Stimulated activated CD4-positive, alpha-beta T cell treated with anti-CD3 and anti-CD28 coated beads, Interleukin-2, amount 100 ng/mL, for 24 hours (primary cell): ENCODE results near the gene AFF1.

Experiments used
- DNase-seq, 2 donors: peaks; one replicate each; pipeline ENCODE4 v3.0.0-alpha.2; 2020

AFF1 gene, protein sequence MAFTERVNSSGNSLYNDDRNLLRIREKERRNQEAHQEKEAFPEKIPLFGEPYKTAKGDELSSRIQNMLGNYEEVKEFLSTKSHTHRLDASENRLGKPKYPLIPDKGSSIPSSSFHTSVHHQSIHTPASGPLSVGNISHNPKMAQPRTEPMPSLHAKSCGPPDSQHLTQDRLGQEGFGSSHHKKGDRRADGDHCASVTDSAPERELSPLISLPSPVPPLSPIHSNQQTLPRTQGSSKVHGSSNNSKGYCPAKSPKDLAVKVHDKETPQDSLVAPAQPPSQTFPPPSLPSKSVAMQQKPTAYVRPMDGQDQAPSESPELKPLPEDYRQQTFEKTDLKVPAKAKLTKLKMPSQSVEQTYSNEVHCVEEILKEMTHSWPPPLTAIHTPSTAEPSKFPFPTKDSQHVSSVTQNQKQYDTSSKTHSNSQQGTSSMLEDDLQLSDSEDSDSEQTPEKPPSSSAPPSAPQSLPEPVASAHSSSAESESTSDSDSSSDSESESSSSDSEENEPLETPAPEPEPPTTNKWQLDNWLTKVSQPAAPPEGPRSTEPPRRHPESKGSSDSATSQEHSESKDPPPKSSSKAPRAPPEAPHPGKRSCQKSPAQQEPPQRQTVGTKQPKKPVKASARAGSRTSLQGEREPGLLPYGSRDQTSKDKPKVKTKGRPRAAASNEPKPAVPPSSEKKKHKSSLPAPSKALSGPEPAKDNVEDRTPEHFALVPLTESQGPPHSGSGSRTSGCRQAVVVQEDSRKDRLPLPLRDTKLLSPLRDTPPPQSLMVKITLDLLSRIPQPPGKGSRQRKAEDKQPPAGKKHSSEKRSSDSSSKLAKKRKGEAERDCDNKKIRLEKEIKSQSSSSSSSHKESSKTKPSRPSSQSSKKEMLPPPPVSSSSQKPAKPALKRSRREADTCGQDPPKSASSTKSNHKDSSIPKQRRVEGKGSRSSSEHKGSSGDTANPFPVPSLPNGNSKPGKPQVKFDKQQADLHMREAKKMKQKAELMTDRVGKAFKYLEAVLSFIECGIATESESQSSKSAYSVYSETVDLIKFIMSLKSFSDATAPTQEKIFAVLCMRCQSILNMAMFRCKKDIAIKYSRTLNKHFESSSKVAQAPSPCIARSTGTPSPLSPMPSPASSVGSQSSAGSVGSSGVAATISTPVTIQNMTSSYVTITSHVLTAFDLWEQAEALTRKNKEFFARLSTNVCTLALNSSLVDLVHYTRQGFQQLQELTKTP

DNA sequence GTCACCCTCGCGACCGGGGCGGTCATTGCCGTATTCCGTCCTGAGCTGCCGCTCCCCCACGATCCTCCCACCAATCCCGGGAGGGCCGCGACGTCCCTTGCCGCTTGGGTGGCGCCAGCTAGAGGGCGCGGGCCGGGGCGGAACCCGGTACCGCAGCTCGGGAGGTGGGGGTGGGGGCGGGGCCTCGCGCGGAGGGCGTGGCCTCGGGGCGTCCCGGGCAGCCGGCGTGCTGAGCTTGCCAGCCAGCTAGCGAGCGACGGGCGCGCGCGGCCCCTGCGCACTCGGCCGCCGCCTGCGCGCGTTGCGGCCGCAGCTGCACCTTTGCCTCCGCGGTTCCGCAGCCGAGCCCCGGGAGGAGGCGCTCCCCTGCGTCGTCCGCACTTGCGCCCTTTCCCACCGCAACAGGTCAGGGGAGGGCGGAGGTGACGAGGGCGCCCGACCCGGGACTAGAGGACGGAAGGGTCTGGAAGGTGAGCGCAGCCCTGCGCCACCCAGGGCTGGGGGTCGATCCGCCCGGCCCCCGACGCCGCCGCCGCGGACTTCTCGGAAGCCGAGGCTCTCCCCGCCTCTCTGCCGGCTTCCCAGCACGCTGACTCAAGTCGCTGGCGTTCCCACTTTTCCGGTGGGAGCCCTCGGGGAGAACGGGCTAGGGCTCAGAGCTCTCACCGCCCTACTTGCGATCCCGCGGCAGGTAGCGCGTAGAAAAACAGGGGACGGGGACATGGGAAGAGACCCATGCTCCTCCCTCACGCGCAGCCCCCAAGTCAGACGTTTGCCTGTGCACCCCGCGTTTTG is at the start of gene AFF1:
AFF1 (plus strand) TSS at position 241 of the 795 bp plus-strand sequence. CDS start 13,523 bp downstream, outside the sequence.
- DNase-seq: peak; percentile 86 to 88

DNA sequence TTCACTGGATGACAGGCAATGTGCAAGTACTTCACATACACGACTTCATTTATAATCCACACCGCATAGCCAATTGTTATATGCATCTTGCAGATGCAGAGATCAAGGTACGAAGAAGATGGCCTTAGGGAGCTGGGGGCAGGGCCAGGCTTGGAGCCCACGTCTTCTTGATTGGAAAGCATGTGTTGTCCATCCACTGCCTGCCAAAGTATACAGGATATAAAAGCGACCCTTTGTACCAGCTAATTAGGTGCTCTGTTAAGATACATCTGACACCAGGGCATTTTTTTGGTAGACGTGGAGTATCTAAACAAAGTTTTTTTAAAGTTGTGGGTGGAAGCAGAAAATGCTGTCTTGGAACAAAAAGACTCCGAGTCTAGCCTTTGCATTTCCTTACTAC is 44.0 kb upstream of the AFF1 start:
- no peak for DNase-seq

DNA sequence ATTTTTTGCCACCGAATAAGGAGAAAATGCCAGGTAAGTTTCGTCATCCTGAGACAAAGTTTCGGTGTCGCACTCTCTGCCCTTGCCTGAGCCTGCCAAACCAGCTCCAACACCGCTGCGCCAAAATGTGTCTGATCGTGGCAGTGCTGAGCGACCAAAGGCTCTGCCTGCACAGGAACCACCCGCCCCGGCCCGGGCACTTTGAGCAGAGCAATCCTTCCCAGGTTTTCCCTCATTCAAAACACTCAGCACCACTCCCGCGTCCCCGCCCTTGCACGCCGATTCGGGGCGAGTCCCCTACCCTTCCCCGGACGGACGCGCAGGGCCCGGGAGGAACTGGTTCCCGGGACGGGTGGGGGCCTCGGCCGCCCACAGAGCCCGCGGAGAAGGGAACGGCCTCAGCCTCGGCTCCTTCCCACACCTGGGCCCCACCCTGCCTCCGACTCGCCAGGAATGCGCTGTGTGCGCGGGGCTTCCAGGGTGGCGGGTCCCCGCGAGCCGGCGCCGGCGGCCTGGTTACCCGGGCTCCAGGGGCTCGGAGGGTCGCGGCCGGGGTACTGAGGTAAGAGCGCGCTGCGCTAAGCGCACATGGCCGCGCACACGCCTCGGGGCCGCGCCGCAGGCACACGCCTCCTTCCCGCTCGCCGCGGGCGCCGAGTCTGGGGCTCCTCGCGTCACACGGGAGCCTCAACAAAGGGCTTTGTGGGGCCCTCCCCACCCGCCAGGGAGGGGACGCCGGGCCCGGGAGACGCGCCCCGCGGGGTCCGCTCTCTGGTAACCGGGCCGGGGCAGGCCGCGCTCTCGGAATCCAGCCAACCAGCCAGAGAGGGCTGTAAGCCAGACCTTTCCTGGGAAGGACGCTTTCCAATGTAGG is 42.8 kb upstream of the AFF1 start, which contains the start of gene C4orf36:
C4orf36 (minus strand) TSS at position 661 of the 874 bp plus-strand sequence. CDS start 902 bp downstream, outside the sequence.
- peak; percentile 35 to 60 for DNase-seq

DNA sequence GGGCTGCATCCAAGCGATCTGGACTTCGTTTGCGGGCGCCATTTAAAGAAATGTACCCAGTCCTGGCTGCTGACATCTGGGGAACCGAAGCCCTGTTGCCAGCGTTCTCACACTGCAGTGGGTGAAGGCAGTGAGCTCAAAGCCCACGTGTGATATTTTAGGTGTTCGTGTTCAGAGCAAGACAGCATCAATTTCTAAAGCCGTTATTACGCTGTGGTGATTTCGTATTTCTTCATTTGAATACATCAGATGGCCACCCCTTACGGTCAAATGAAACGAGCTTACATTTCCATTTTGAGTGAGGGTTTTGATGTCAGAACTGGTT is 42.2 kb upstream of the AFF1 start:
- DNase-seq: no peak

DNA sequence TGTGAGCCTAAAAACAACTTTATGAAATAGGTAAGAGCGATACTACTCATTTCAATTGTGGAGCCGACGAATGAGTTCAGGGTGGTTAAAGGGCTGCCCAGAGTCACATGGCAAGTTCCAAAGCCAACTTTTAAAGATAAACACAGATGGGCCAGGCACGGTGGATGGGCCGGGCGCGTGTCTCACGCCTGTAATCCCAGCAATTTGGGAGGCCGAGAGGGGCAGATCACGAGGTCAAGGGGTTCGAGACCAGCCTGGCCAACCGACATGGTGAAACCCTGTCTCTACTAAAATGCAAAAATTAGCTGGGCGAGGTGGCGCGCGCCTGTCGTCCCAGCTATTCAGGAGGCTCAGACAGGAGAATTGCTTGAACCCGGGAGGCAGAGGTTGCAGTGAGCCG is 41.7 kb upstream of the AFF1 start:
- DNase-seq: no peak

DNA sequence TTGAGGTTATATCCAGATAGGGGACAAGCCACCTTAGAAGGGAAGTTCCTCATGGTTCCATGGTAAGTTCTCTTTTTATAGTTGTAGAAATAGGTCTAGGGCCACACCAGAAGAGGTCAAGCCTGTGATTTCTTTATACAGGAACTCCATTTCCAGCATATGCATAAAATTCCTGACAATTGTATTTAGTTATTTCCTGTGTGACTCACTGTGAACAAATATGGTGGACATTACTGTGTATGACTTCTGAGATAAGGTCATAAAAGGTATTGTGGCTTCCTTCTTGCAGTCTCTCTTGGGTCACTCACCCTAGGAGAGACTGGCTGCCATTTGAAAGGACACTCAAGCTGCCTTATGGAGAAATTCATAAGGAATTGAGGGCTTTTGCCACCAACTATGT is 40.4 kb upstream of the AFF1 start:
- DNase-seq: no peak

DNA sequence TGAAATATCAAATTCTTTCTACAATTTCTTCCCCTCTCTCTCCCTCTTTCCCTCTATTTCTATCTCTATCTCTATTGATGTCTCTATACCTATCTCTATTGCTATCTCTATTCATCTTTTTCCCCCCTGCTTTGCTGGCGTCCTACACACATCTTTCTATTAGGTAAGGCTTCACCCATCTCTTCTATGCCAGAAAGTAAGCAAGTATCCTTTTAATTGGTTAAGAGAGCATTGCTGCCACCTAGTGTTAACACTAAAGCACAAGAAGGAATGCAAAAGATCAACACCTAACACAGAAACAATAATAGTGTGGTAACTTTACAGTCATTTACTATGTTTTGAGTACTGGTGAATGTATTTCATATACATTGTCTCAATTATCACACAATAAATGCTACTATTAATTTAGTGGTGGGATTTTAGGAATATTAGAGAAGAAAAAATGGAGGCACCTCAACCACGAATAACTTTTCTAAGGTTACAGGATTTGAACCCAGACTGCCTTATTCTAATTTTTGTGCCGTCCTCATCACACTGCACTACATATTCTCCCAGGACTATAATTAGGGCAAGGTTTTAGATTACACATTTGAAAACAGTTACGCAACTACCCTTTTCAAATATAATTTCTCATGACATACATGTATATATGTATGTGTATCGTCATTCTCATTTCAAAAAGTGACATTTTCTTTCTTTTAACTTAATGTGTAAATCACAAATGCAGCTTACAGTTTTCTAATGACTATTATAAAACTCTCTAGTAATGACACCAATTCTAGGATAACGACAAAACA is 38.9 kb upstream of the AFF1 start:
- DNase-seq: no peak

DNA sequence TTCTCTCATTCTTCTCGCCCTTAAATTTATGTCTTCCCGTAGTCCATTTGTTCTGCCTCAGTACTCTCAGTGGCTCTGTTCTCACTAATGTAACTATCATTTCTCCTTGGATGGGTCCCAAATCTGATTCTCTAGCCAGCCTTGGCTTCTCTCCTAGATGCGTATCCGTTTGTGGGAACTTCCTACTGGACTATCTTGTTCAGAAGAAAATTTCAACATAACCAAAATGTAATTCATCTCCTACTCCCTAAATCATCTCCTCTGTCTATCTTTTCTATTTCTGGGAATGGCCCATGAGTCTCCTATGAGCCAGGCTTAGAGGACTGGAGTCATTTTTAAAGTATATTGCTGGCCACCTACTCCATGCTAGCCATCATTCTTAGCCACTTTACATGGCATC is 38.2 kb upstream of the AFF1 start:
- DNase-seq: no peak

DNA sequence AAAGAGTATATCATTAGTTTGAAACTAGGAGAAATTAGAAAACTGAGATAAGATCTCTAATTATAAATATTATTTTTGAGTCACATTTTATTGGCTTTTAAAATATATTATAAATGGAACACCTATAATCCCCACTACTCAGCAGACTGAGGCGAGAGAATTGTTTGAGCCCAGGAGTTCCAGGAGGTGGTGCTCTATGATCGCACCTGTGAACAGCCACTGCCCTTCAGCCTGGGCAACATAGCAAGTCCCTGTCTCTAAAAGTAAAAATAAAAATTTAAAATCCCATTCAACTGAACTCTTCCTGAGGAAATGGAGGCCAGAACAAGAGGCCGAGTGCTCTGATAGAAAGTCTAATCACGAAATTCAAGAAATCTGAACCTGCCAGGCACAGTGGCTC is 36.2 kb upstream of the AFF1 start:
- DNase-seq: no peak

DNA sequence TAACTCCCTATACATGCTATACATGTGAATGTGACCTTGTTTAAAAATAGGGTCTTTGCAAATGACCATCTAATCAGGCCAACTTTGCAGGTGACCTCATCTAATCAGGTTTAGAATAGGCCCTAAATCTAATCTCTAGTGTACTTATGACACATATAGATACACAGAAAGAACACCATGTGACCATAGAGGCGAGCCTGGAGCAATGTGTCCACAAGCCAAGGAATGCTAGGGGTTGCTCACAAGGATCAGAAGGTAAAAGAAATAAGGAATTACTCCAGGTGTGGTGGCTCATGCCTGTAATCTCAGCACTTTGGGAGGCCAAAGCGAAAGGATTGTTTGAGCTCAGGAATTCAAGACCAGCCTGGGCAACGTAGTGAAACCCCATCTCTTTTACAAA is 32.9 kb upstream of the AFF1 start:
- no peak for DNase-seq

DNA sequence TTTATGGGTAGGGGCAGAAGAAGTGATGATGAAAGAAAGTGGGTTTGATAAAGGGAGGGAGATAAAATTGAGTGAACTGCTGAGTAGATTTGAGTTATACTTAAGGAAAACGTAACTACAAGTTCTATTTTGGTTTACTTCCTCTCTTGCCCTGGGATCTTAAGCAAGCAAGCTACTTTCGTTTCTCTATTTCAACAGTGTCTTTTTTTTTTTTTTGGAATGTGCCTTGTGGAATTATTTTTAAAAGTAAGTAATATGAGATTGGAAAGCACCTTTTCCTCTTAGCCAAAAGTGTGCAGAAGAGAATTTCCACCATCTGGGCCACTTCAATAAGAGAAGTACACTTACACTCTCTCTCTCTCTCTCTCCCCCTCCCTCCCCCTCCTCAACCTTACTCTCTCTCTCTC is 26.6 kb upstream of the AFF1 start:
- DNase-seq: no peak

DNA sequence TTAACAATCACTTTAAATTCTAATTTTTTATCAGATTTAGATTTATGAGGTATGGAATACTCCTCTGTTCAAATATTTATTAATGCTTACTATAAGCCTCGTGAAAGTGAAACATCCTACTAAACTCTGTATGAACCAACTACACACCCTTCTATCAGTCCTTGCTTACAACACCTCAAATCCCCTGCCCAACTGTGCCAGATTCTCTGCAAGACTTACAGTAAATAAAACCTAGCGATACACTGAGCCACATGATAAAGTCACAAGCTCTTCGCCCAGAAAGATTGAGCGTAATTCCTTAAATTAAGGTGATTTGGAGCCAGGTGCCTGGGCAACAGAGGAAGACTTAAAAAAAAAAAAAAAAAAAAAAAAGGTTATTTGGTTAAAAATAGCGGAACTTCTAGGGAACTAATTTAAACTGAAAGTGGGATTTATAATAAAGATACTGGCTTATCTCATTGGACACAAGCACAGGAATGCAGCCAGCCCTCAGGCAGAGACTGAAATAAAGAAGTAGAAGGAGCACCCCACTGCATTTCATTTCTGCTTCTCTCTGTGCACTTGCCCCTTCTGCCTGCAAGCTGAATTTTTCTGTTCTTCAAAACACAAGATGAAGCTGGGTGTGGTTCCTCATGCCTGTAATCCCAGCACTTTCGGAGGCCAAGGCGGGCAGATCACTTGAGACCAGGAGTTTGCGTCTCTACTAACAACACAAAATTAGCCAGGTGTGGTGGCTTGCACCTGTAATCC is 25.1 kb upstream of the AFF1 start:
- DNase-seq: no peak

DNA sequence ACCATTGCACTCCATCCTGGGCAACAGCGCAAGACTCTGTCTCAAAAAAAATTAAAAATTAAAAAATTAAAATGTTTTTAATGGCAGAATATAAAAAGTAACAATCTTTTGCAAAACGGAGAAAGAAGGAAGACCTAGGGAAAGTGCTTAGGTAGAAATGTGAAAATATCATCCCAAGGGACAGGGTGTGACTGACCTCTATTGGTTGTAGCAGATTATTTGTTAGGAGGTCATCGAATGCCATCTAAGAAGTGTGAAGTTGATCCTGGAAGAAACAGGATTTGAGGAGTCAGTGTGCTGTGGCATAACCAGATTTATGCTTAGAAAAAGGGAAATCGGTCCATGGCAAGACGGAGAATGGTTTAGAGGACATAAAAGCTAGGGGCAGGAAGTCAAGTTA is 24.4 kb upstream of the AFF1 start:
- no peak for DNase-seq

DNA sequence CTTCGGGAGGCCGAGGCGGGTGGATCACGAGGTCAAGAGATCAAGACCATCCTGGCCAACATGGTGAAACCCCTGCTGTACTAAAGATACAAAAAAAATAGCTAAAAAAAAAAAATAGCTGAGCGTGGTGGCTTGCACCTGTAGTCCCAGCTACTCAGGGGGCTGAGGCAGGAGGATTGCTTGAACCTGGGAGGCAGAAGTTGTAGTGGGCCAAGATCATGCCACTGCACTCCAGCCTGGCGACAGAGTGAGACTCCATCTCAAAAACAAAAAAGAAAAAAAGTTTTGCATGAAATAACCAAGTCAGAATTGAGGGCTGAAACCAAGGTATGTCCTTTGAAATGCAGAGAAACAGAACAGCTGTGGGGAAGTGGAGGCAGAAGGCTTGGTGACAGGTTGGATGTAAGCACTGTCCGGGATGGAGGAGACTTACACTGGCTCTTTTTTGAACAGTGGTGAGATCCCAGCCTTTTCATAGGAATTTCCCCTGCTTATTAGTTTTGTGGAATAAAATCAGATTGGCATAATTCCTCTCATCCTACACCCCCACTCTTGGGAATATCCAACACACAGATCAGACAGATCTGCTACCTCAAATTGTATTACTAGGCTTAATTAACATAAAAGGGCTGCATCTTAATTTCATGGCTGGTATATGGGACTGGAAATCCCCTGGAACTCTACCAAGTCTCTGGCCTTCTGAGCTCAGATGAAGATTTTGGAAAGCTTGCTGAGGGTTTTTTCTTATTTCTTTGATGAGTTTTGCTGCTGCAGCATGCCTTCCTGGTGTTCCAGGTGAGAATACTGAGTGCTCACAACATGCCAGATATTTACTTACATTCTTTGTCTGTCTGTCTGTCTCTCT is 23.8 kb upstream of the AFF1 start:
- no peak for DNase-seq

DNA sequence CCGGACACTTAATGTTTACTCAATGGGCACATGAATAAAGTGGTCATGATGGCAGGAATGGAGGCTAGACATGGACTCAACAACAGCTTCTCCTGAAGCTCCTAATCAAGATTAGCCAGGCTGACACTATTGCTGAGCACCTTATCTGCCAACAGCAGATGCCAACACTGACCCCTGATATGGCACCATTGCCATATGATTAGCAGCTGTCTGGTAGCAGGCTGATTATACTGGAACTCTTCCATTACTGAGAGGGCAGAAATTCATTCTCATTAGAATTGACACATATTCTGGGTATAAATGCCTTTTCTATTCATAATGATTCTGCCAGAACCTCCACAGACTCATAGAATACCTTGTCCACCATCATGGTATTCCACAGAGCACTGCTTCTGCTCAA is 18.4 kb upstream of the AFF1 start:
- no peak for DNase-seq

DNA sequence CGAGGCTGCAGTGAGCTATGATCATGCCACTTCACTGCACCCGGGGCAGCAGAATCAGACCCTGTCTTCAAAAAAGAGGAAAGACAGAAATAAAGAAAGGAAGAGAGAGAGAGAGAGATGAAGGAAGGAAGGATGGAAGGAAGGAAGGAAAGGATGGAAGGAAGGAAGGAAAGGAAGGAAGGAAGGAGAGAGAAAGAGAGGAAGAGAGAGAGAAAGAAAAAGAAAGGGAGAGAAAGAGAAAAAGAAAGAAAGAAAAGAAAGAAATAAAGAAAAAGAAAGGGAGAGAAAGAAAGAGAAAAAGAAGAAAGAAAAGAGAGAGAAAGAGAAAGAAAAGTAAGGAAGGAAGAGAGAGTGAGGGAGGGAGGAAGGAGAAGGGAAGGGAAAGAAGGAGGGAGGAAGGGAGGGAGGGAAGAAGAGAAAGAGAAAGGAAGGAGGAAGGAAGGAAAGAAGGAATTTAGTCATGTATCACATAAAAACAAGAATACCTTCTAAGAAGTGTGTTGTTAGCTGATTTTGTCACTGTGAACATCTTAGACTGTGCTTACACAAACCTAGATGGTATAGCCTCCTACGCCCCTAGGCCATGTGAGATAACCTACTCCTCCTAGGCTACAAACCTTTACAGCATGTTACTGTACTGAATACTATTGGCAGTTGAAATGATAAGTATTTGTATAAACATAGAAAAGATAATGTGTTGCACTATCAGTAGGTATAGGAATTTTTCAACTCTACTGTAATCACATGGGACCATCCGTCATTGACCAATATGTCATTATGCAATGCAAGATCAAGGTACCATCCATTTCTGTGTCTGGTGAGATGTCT is 17.4 kb upstream of the AFF1 start:
- no peak for DNase-seq

DNA sequence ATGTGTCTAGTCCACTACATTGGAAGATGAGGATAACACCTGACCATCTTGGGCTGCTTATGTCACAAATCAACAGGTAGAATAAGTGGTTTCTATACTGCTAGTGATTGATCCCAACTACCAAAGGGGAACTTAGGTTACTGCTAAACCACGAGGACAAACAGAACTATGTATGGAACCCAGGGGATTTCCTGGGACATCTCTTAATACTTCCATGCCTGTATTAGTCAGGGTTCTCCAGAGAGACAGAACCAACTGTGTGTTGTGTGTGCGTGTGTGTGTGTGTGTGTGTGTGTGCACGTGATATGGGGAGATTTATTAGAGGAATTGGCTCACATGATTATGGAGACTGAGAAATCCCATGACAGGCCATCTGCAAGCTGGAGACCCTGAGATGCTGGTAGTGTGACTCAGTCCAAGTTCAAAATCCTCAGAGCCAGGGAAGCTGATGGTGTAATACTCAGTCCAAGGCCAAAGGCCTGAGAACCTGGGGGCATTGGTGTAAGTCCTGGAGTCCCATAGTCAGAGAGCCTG is 16.2 kb upstream of the AFF1 start:
- DNase-seq: no peak
